ENCODE results near the gene LGMN.

The LGMN gene

GRCh38 chr14:92654239-92654901, 94.1 kb downstream of the LGMN start:
- TF ChIP-seq CTCF (IDR thresholded peaks at IDR 0.05; ENCODE audit: low read depth, low read length, poor library complexity, severe bottlenecking) (no peak), EZH2phosphoT487 (IDR thresholded peaks at IDR 0.05; ENCODE audit: borderline replicate concordance, low read length) (no peak)
- Histone ChIP-seq H3K9me2 (replicated peaks; ENCODE audit: control insufficient read depth, low read length) (no peaks in the 10 kb centered on the region), H3K4me2 (ENCODE audit: low read length) (no peak overlapping the region), H3K4me1 (ENCODE audit: control insufficient read depth, low read length) (peaks cover 9% of the 10 kb centered on the region), H3K9me3 (ENCODE audit: control insufficient read depth, insufficient read depth, low read length) (no peaks in the 10 kb centered on the region), H3K79me2 (ENCODE audit: control insufficient read depth, low read length) (no peaks in the 10 kb centered on the region), H3F3A (ENCODE audit: control insufficient read depth, insufficient read depth) (no peaks in the 10 kb centered on the region), H3K27me3 (ENCODE audit: control insufficient read depth, low read length) (peaks cover 22% of the 10 kb centered on the region), H3K27ac (ENCODE audit: low read depth, low read length) (no peak overlapping the region), H4K20me1 (ENCODE audit: control insufficient read depth, insufficient read depth, low read depth, low read length) (no peaks in the 10 kb centered on the region), H3K36me3 (ENCODE audit: control insufficient read depth, low read length) (no peaks in the 10 kb centered on the region), H3K4me3 (ENCODE audit: low read length) (no peak overlapping the region)
